Measurements from ENCODE around the gene NUTF2. TPM values are rescaled to one million over a fixed set of nuclear protein-coding genes. Genes with fewer than 3 reads are reported as not detected.

NUTF2 gene
- total and polyA plus RNA-seq, 8 donors: 25.8 to 69.1 (median 40.2) TPM

- ATAC-seq: no peak
- H3K36me3 ChIP-seq: peaks cover 0 to 4% (median 0%) of the 10 kb centered on the region in 3 donors
- H3K9me3 ChIP-seq: no peaks in the 10 kb centered on the region
- peaks cover 0 to 3% (median 0%) of the 10 kb centered on the region in 3 donors for H3K4me1 ChIP-seq
- 86% methylated on average over 5 of the region's 5 CpGs for WGBS, 2 donors
- no peak for DNase-seq
- intact Hi-C loops (cut with DNase I): no loop called here
- H3K4me3 ChIP-seq: no peak overlapping the region
- TF ChIP-seq CTCF (IDR thresholded peaks at IDR 0.05): no peak
- no peaks in the 10 kb centered on the region for H3K27me3 ChIP-seq
- no peak for FAIRE-seq
- no peak overlapping the region for H3K27ac ChIP-seq
Observed at GRCh38 chr16:67901734-67902133, 55.0 kb downstream of the NUTF2 start.

GRCh38 chr16:67902831-67903230 lies 56.1 kb downstream of the NUTF2 start:
- H3K27ac ChIP-seq: no peak overlapping the region
- DNase-seq: no peak
- ATAC-seq: no peak

GRCh38 chr16:67907397-67908180 lies 60.9 kb downstream of the NUTF2 start:
- no peaks in the 10 kb centered on the region for H3K9me3 ChIP-seq
- no peak for FAIRE-seq
- H3K36me3 ChIP-seq: peaks cover 0 to 30% (median 10%) of the 10 kb centered on the region in 3 donors
- no peak for ATAC-seq
- H3K4me1 ChIP-seq: no peaks in the 10 kb centered on the region
- DNase-seq: no peak
- H3K27ac ChIP-seq: no peak overlapping the region
- WGBS, 2 donors: 88 to 89% methylated on average over 11 of the region's 11 CpGs
- no peak overlapping the region for H3K4me3 ChIP-seq
- no peak for TF ChIP-seq CTCF (IDR thresholded peaks at IDR 0.05)
- intact Hi-C loops (cut with DNase I): no loop called here
- no peaks in the 10 kb centered on the region for H3K27me3 ChIP-seq

More at GRCh38 chr16:67902831-67903230, 56.1 kb downstream of the NUTF2 start:
- no peaks in the 10 kb centered on the region for H3K9me3 ChIP-seq
- FAIRE-seq: no peak
- no peak overlapping the region for H3K4me3 ChIP-seq
- 87 to 91% methylated on average over 4 of the region's 4 CpGs for WGBS, 2 donors
- no peaks in the 10 kb centered on the region for H3K4me1 ChIP-seq
- no peaks in the 10 kb centered on the region for H3K27me3 ChIP-seq
- TF ChIP-seq CTCF (IDR thresholded peaks at IDR 0.05): no peak
- H3K36me3 ChIP-seq: peaks cover 0 to 4% (median 0%) of the 10 kb centered on the region in 3 donors
- intact Hi-C loops (cut with DNase I): no loop called here

GRCh38 chr16:67909056-67909742 lies 62.5 kb downstream of the NUTF2 start:
- no peak overlapping the region for H3K27ac ChIP-seq
- DNase-seq: peak in 1 of 6 donors; percentile 40
- no peaks in the 10 kb centered on the region for H3K9me3 ChIP-seq
- no peak for ATAC-seq
- no peaks in the 10 kb centered on the region for H3K27me3 ChIP-seq
- H3K4me1 ChIP-seq: no peaks in the 10 kb centered on the region
- H3K36me3 ChIP-seq: peaks cover 0 to 25% (median 10%) of the 10 kb centered on the region in 3 donors
- H3K4me3 ChIP-seq: no peak overlapping the region
- 95% methylated on average over 36 of the region's 36 CpGs for WGBS, 2 donors
- TF ChIP-seq CTCF (IDR thresholded peaks at IDR 0.05): no peak
- FAIRE-seq: no peak
- intact Hi-C loops (cut with DNase I): no loop called here

All from pancreas (tissue), 10 donors.